HCEC 1CT (cell line): ENCODE data around the gene NEK10.
"Not testable (repeated sequence)": the region's sequence is repeated elsewhere in the genome, so short reads cannot be mapped to it uniquely, and the experiment has no call there.

Source experiments
- DNase-seq: peaks from one replicate; pipeline ENCODE4 v3.0.0-alpha.2; 2017

The NEK10 gene

DNA sequence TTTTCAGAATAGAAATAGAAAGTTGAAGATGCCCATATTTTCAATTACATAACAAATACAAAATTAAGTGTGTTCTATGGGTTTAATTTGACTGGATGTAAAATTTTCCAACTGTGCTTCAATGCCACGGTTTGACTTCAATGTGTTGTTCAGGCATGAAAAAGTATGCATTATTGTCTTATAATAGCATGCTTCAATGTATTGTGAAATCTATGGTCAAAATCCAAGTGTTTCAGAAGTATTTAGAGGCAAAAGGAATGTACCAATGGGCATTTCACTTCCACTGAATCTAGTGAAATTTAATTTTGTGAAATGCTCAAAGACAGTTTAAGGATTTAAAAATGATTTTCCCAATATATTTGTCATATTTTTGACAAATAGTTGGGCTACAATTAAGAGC is 16.0 kb downstream of the NEK10 start:
- no peak for DNase-seq

DNA sequence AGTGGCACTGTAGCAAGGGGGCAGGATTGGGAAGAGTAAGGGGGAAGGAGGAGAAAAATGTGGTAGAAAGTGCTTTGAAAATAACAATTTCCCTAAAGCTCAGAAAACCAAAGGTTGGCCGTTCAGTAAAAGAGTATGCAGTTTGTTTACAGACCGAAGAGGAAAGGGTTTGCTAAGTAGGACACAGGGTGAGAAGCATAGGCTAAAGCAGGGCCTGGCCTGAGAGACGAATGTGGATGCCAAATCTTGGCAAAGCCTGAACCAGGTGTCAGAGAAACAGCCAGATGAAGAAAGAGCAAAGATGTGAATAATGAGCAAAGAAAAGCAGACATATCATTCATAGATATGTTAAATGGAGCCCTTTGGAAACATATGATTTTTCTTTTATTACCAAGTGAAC is 17.1 kb downstream of the NEK10 start:
- no peak for DNase-seq

DNA sequence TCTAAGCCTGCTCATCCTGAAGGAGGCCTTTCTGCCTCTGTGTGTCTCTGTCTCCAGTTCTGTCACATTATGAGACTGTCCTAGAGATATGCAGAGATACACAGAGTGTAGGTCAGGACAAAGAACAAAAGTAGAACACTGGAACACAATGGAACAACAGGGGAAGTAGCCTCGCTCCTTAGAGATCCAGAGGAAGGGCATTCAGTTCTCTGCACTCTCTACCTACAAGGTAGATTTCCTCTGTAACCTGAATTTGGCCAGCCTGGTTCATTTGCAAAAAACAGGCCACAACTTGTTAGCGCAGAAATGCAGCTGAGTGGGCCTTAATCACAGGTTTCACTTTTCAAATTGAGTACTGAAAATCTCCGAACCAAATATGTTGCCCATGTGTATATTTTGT is 19.4 kb downstream of the NEK10 start:
- no peak for DNase-seq

DNA sequence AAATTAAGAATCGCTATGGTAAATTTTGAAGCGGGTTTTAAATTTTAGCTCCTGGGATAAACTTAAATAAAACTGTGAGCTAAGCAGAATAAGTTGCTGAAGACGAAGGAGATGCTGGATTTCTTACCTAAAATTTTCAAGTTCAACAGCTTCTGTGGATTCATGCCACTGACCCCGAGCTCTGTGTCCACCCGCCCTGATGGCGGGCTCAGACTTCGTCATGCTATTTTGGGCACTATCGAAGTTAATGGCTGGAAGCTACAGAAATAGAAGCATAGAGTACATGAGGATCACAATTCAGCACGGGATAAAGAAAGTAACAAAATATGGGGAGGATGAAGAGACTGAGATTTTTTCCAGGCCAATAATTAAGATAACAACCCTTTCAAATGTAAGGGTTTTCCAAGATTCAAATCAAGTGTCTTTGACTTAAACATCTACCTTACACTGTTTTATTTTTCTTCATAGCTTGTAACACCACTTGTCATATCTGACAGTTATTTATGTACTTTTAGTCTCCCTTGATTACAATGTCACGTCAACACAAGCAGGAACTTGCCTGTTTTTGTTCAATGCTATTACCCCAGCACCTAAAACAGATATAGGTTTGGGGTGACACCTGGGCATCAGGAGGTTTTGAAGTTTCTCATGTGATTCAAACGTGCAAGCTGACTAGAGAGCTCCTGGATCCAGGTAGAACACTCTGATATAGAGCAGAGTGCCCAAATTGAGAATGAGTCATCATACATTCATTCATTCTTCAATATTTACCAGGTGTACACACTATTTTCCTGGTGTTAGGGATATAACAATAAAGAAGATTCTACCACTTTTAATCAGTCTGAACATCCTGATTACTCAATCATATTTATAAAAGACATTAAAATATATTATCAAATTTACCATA is 23.0 kb downstream of the NEK10 start:
- no peak for DNase-seq

DNA sequence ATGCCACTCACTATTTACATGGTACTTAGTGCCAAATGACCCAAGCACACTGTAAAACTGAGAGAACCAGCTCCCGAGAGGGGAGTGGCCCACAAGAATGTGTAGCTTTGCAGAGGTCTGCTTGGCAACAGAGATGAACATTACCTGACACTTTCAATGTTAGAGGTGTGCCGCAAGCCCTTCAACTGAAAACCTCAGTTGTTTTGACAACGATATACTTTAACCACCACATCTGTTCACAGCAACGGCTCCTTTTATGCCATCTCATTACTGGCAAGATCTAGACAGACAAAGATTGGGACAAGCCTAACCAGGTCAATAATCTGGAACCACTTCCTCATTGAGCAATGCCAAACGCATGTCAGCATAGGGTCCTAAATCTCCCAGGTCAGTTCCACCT is 23.7 kb downstream of the NEK10 start:
- DNase-seq = no peak

DNA sequence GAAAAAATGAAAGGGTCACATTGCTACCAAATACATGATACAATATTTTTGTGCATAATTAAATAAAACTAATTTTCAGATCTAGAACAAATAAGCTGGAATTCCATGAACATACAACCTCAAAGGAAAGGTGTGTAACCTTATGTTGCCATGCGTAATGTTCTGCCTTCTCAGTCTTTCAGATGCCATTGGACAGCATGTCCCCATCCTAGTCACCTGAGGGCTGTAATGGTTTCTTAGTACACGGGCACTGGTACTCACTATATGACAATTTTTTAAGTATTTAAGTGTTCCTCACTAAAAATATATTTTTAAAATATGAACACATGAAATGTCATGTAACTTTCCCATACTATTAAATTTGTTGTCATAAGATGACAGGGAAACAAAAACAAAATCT is 24.1 kb downstream of the NEK10 start:
- no peak for DNase-seq

DNA sequence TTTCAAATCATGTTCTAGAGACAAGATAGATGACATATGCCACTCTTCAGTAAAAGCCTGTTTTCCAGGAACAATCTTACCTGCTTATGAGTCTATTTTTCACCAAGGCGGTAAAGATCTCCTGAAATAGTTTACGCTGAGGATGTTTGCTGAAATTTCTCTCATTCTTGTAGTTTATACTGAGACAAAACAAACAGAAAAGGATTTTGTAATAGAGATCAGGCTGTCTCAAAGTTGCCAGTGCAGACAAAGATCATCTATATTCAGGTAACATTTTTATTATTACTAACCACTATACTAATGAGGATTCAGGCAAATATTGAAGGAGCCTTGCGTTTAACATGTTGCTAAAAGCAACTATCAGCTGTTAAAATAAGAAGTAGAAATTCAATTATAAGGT is 25.0 kb downstream of the NEK10 start:
- DNase-seq = no peak

DNA sequence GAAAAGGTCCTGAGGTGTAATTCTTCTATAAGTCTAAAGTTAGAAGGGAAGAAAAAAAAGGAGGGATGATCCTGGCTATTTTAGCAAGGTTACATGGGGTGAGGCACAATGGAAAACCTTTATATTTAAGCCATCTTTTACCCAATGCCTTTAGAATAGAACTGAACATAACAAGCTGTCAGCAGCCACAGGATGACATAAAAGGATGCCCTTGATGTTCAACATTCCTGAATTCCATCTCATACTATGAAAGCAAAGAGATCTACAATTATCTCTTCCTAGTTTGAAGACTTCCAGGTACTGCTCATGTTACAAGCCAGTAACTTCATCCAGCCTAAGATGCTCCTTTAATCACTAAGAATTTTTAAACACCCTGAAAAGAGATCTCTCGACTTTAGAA is 26.9 kb downstream of the NEK10 start:
- no peak for DNase-seq

DNA sequence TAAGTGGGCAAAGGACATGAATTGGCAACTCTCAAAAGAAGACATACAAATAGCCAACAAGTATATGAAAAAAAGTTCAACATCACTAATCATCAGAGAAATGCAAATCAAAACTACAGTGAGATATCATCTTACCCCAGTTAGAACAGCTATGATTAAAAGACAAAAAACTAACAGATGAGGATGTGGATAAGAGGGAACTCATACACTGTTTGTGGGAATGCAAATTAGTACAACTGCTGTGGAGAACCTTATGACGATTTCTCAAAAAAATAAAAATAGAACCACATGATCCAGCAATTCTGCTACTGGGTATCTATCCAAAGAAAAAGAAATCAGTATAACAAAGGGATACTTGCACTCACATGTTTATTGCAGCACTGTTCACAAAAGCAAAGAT is 28.6 kb downstream of the NEK10 start:
- DNase-seq = no peak

DNA sequence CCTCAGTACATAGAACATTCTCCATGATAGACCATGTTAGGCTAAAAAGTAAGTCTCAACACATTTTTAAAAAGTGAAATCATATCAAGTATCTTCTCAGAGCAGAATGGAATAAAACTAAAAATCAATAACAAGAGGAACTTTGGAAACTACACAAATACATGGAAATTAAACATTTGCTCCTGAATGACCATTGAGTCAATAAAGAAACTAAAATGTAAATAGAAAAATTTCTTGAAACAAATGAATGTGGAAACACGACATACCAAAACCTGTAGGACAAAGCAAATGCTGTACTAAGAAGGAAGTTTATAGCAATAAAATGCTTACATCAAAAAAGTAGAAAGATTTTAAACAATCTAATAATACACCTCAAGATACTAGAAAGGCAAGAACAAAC is 33.6 kb downstream of the NEK10 start:
- no peak for DNase-seq

DNA sequence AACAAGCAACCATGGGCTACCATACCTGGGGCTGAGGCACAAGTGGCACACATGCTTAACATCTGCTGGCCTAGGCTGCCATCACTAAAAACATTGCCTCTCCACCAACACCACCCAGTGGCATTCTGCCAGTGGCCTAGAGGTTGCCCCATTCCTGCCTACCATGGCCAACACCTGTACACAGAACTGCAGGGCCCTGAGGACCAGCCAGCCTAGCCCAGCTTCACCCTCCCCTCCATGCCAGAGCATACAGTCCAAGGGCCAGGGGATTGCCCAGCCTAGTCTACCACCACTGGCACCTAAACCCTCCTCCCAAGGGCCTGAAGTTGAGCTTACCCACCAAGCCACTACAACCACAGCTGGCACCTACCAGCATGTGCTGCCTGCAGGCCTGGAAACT is 35.3 kb downstream of the NEK10 start:
- DNase-seq = no peak

DNA sequence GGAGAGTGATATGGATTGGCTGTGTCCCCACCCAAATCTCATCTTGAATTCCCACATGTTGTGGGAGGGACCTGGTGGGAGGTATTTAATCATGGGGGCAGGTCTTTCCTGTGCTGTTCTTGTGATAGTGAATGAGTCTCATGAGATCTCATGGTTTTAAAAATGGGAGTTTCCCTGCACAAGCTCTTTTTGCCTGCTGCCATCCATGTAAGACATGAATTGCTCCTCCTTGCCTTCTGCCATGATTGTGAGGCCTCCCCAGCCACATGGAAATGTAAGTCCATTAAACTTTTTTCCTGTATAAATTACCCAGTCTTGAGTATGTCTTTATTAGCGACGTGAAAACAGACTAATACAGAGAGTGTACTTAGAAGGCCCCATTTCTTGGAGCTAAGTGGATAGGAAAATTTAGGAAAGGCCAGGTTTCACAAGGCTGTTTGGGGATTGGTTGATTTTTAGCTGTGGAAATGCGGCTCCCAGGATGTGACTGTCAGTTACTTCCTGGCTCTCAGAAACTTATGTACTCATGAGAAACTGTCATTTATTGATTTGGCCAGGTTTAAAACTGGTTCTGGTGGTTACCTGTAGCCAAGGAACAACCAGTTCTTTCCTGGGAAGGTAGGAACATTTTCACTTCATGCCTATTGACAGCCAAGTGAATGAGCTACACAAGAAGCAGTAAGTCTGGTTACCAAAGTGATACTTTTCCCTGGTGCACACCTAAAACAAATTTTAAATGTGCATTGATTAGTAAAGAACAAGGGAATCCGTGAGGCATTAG is 40.0 kb downstream of the NEK10 start:
- not testable (repeated sequence) for DNase-seq

DNA sequence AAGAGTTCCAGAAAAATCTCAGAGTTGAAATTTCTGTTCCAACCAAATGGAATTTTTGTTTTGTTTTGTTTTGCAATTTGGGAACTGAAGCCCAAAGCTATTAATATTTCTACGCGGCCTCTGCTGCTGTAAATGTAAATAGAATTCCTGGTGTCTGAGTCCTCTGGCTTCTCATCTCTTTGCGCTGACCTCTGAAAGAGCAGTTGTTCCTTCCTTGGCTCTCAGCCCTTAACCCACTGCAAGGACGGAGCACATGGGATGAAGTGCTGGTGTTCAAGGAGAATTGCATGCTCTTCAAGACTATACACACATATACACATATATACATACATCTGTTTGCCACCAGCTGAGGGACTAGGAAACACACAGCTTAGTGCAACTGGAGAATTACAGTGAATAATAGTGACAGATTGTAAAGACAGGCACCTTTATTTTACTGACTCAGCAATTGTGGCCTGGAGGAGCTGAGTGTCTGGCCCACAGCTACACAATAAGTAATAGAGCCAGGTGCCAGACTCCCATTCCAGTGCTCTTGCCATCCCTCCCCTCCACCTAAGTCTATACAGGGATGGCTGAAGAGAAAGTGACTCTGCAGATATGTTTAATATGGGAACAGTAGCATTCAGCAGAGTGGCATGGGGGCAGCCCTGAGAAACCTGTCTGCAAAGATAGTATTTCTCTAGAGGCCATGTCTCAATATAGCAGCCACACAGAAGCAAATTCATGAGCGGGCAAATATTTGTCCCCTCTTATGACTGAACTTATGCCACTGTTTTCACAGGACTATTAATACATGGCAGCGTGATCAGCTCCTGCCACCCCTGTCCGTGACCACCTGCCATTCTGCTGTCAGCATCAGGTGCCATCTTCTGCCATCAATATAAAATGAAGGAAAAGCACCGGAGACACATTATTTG is 42.3 kb downstream of the NEK10 start:
- DNase-seq = peak; percentile 97

DNA sequence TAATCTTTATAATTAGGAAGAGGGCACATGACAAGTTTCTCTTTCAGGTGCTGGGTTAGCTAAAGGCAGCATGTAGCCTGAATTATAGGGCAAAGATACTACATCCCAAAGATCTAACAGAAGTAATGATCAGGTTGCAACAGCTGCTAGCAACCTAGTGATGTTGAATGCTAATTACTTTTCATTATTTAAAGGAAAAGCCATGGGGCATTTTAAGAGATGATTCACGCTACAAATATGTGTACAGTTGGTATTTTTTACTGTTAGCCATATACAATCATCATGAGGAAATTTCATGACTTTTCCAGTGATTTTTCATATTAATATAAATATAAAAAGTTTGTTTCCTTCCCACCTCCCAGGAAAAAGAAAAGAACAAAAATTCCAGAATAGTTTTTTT is 43.0 kb downstream of the NEK10 start:
- peak; percentile 81 for DNase-seq

DNA sequence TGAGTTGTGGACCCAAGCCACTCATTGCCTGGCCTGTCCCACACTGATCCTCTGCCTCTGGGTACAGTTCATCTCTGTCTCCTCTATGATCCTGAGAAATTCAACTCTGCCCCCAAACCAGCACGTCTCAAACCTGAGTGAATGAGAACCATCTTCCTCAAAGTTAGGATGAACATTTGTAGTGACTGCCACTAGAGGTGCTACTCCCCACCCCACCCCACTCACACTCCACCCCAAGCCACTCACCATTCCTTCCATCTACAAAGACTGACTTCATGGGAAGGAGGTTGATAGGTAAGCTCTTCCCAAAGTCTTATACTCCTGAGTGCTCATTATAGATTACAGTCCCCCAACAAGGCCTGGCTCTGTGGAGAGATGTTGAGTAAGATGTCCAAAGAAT is 43.8 kb downstream of the NEK10 start:
- peak; percentile 31 for DNase-seq

DNA sequence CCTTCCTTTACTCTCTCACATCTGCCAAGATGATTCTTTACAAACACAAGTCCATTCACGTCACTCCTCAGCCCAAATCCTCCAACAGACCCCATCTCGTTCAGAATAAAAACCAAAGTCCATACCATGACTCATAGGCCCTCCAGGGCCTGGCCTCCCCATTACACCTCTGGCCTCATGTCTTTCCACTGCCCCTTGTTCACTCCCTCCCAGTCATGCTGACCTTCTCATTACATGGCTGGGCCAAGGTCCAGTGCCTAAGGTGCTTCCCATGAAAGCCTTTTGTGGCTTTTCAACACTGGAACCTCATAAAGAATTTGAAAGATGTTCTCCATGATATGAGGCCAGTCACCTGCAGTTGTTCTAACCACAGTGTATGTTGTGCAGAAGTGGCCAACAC is 44.5 kb downstream of the NEK10 start:
- no peak for DNase-seq

DNA sequence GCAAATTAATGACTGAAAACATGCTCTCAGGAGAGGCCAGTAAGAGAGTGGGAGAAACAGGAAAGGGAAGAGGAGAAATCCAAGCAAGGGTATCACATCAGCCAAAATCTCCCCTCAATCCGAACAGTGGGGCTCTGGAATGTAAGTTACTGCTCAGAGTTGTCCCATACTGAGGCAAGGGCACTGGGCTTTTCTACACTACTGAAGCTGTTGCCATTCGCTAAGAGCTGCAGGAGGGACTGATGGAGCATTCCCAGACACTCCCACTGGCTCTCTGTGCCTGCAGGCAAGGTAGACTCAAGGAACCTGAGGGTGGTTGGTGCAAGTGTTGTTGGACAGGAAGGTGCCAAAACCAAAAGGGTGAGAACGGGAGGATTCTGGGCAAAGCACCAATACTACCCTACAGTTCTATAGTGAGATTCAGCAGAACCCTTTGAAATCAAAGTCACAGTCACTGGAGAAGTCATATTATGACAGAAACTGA is 46.1 kb downstream of the NEK10 start:
- no peak for DNase-seq

DNA sequence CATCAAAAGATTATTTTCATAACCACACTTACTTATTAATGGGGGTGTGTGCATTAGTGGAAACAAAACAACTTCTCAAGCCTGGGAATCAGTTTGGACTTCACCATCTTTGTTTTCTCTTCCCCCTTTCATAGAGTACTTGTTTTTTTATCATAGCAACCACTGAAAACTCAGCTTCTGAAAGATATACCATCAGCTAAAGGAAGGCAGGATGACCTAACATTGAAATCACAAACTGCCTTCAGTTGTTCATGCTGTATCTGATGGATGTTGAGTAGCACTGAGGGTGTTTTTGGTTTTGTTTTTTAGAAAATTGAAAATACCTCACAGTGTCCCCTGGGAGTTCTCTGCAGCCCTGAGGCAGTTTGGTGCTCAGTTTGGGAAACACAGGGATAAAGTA is 46.5 kb downstream of the NEK10 start:
- no peak for DNase-seq

DNA sequence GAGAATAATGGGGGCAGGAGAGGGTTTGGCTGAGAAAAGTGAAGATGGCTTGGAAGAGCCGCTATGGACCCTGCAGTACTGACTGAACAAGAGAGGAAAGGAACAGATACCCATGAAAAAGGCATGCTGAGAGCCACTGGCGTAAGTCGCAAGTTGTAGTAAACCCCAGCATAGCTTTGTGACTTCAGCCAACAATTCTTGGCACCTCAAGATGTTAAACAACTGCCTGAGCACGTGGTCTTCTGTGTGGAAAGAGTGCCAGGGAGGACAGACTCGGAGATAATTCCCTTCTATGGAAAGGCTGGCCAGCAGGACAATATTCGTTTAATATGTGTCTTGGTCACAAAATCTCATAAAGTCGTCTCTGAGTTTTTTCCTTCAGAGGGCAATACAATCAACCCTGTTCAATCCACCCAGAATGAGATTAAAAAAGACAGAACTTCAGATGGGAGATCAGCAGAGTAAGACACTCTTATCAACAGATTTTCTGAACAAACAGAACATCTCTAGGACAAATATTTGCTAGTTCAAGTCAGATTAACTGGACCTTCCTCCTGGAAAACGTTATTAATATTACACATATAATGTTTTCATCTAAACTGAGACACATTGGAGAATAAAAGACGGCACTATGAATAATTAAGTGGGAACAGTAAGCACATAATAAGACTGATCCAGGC is 49.2 kb downstream of the NEK10 start:
- no peak for DNase-seq

DNA sequence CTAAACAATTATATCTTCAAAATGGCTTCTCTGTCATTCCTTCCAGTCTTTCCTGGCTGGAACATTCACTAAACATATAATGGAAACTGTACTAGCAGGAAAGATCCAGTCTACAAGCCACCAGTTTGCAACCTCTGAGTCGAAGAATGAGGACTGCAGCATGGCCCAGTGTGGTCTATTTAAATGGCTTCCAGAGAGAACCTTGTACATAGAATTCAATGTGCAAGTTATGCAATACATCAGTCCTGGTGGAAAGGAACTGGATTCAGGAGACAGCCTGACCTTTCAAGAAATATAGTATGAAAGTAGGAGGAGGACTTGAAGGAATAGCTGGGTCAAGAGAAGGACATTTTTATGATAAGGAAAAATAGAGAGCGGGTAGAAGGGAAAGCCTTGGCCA is 49.9 kb downstream of the NEK10 start:
- DNase-seq = no peak

DNA sequence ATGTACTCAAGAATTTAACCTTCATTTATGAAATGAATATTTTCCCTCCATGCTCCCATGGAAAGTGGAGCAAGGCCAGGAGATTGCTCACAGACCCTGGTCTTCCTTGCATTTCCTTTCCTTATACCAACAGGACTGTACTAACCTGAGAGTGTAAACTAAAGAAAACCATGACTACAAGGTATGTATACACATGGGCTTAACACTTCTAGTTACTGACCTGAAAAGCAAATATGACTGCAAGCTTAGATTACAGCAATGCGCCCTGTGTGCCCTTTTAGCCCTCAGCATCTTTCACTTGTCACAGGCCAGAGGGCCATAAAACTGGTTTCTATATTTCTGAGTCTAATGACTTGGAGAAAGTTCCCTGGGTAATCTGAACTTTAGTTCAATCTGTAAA is 52.1 kb downstream of the NEK10 start:
- no peak for DNase-seq

DNA sequence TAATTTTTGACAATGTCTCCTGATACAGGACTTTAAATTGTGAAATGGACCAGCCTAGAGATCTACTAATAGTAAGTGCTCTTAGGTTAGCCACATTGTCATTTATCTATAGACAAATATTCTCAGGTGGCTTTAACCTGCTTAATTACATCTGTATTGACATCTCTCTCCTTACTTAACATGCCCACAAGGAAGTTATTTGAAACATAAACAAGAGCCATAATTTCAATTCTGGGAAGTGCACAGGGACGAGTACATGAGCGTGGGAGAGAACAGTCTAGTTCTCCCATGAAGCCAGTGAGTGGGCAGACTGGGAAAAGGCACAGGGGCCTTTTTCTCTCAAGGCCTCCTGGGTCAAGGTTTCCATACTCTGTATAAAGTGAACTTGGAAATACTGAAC is 54.2 kb downstream of the NEK10 start:
- DNase-seq = no peak
